BLaER1 (cell line): Measurements from ENCODE around the gene NABP1.
A peak's percentile ranks its signal among the peaks of the same experiment; 100 is the strongest.

Experiments
- H3K27ac ChIP-seq: shearing (Covaris generic); formaldehyde crosslinking; 2 replicates; pipeline ENCODE4 v1.8.1; 2022
- H3K27me3 ChIP-seq: shearing (Covaris generic); formaldehyde crosslinking; 2 replicates; pipeline ENCODE4 v1.8.1; 2022
- H3K36me3 ChIP-seq: shearing (Covaris generic); formaldehyde crosslinking; 2 replicates; pipeline ENCODE4 v1.8.1; 2022
- H3K4me1 ChIP-seq: shearing (Covaris generic); formaldehyde crosslinking; 2 replicates; pipeline ENCODE4 v1.8.1; 2022
- H3K4me2 ChIP-seq: shearing (Covaris generic); formaldehyde crosslinking; 2 replicates; pipeline ENCODE4 v1.8.1; 2022
- H3K4me3 ChIP-seq: shearing (Covaris generic); formaldehyde crosslinking; 2 replicates; pipeline ENCODE4 v1.8.1; 2022
- H3K9ac ChIP-seq: shearing (Covaris generic); formaldehyde crosslinking; 2 replicates; pipeline ENCODE4 v1.8.1; 2022
- H3K9me3 ChIP-seq: shearing (Covaris generic); formaldehyde crosslinking; 2 replicates; pipeline ENCODE4 v1.8.1; 2022
- H4K20me1 ChIP-seq: shearing (Covaris generic); formaldehyde crosslinking; 2 replicates; pipeline ENCODE4 v1.8.1; 2022
- Cebpa-rat ChIP-seq: shearing (Covaris generic); IDR thresholded peaks from 2 replicates; pipeline ENCODE4 v1.8.1; 2022

The NABP1 gene

DNA sequence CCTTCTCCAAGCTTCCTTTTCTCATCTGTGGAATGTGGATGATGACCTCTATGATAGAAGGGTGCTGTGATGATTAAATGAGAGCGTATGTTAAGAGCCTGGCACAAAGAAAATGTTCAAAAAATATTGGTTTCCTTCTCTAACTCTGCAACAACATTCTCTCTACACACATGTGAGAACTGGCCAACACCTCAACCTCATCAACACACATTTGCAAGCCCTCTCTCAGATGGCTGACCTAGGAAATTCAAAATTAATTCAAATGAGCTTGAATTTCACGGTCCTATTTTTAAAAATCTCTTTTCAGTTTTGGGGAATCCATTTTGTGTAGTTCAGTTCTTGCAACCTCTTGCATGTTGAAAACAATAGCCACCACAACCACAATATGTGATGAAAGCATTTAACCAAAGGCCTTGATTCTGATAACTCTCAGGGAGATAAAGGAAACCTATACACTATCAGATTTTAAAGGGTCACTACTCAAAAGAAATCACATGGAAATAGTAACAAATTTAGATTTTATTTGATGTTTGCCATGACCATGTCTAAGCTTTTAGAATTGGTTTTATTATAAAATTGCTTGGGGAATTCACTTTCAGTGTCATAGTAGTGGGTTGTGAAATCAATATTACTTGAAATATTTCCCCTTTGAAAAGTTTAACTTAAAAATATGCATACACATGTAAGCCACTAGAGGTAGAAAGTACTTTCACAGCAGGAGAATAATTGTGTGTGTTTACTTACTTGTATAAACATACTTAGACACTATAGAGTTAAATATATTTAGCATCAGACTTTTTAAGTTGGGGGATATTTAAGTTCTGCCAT lies 16.6 kb upstream of the NABP1 start:
- H3K27me3 ChIP-seq: no peaks in the 10 kb centered on the region
- no peaks in the 10 kb centered on the region for H3K9me3 ChIP-seq
- no peak overlapping the region for H3K27ac ChIP-seq
- H3K4me2 ChIP-seq: no peak overlapping the region
- H3K36me3 ChIP-seq: no peaks in the 10 kb centered on the region
- no peak for TF ChIP-seq Cebpa-rat
- no peak overlapping the region for H3K4me3 ChIP-seq
- no peaks in the 10 kb centered on the region for H3K4me1 ChIP-seq
- H3K9ac ChIP-seq: no peak overlapping the region
- H4K20me1 ChIP-seq: no peaks in the 10 kb centered on the region

DNA sequence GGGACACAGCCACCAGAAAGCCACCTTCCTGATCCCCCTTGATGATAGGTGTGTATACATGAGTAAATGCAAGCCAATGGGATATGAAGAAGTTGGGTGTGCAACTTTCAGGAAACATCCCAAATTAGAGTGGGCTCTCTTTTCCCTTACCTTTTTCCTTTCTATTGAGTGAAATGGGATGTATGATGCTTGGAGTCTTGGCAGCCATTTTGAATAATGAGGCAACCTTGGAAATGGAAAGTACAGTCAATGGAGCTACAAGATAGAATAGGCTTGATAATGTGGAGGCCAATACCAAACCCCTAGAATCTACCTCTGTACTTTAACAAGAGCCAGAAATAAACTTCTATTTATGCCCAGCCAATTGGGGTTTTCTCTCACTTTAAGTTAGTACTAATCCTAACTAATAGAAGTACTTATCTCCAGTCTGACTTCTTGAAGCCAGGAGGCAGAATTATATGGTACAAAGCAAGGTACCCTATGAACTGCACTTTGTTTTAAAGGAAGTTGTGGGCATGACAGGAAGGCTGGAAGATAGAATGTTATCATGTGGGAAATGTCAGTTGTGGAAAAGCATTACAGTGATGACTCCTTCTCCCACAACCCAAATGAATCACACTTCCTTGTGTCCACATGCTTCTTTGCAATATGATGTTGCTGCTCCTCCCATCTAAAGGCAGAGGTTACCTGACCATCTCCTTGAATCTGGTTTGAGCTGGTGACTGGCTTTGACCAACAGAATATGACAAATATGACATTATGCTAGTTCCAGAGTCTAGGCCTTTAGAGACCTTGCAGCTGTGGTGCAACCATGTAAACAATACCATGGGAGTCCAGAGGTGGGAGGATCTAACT lies 12.9 kb upstream of the NABP1 start:
- no peak overlapping the region for H3K4me3 ChIP-seq
- no peaks in the 10 kb centered on the region for H3K27me3 ChIP-seq
- no peak overlapping the region for H3K9ac ChIP-seq
- no peaks in the 10 kb centered on the region for H3K36me3 ChIP-seq
- no peaks in the 10 kb centered on the region for H3K4me1 ChIP-seq
- H3K4me2 ChIP-seq: no peak overlapping the region
- H4K20me1 ChIP-seq: no peaks in the 10 kb centered on the region
- TF ChIP-seq Cebpa-rat: no peak
- no peaks in the 10 kb centered on the region for H3K9me3 ChIP-seq
- no peak overlapping the region for H3K27ac ChIP-seq

DNA sequence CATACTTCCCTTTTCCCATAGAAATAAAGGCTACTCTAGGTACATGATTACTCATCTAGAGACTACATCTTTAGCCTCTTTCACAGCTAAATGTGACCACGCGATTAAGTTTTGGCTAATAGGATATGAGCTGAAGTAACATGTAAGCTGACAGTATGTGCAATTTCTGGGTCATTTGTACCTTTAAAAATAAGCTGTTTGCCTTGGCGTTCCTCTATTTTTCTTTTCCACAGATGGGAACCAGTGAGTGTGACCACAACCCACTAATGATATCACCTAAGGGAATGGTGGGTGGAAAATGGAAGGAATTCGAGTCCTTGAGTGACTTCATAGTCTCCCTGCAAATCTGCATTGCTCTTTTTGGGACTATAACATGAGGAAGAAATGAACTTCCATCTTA lies 11.7 kb upstream of the NABP1 start:
- H3K4me2 ChIP-seq: no peak overlapping the region
- H3K27ac ChIP-seq: no peak overlapping the region
- H3K4me3 ChIP-seq: no peak overlapping the region
- no peaks in the 10 kb centered on the region for H4K20me1 ChIP-seq
- no peak overlapping the region for H3K9ac ChIP-seq
- no peaks in the 10 kb centered on the region for H3K9me3 ChIP-seq
- no peak for TF ChIP-seq Cebpa-rat
- no peaks in the 10 kb centered on the region for H3K27me3 ChIP-seq
- no peaks in the 10 kb centered on the region for H3K36me3 ChIP-seq
- no peaks in the 10 kb centered on the region for H3K4me1 ChIP-seq

DNA sequence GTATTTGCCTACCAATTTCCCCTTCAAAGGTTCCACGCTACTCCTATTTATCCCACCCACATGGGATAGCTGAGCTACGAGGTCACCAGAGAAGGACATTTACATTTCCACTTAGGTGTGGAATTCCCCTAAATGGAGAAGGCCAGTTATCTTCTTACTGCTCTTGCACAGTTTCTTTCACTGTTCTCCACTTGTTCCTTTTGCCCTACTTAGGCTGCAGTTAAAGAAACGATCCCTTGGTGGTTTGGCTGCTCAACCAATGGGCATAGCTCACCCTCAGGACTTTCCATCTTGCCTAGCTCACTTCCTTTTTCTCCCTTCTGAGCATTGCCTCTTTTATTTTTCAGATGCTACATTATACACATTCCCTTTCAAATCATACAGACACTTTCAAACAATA lies 11.2 kb upstream of the NABP1 start:
- H3K4me2 ChIP-seq: no peak overlapping the region
- no peaks in the 10 kb centered on the region for H3K36me3 ChIP-seq
- H3K9me3 ChIP-seq: no peaks in the 10 kb centered on the region
- no peak overlapping the region for H3K9ac ChIP-seq
- no peaks in the 10 kb centered on the region for H4K20me1 ChIP-seq
- H3K27ac ChIP-seq: no peak overlapping the region
- no peak overlapping the region for H3K4me3 ChIP-seq
- no peak for TF ChIP-seq Cebpa-rat
- H3K27me3 ChIP-seq: no peaks in the 10 kb centered on the region
- H3K4me1 ChIP-seq: no peaks in the 10 kb centered on the region

DNA sequence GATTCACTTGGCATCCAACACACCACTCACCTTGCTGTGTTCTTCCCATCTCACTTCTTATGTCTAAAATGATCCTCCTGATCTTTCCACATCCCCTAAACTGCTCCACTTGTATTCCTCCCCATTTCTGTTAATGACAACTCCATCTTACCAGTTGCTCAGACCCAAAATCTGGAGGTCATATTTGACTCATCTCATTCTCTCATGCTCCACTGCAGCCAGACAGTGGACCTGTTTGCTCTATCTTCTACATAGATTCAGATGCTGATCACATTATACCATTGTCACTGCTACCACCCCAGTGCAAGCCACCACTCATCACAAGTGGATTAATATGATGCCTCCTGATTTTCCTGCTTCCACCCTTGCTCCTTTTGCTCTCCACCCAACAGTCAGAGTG lies 7.9 kb upstream of the NABP1 start:
- H3K27ac ChIP-seq: no peak overlapping the region
- no peaks in the 10 kb centered on the region for H3K36me3 ChIP-seq
- H3K4me3 ChIP-seq: no peak overlapping the region
- no peaks in the 10 kb centered on the region for H3K27me3 ChIP-seq
- H3K4me2 ChIP-seq: no peak overlapping the region
- TF ChIP-seq Cebpa-rat: no peak
- no peaks in the 10 kb centered on the region for H3K4me1 ChIP-seq
- no peaks in the 10 kb centered on the region for H4K20me1 ChIP-seq
- peaks cover 13% of the 10 kb centered on the region for H3K9me3 ChIP-seq
- H3K9ac ChIP-seq: no peak overlapping the region

DNA sequence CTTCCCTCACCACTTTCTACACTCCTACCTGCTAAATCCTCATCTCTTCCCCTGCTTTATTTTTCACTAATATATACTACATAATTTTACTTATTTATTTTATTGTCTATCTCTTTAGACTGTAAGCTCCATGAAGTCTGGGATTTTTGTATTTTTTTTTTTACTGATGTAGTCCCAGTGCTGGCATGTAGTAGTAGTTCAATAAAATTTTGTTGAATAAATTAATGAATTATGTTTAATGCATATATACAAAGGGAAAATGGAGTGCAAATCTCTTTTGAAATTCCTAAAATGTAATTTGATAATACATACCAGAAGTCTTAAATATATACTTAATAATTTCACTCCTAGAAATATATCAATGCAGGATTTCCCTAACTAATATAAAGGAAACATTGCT lies 7.1 kb upstream of the NABP1 start:
- no peaks in the 10 kb centered on the region for H4K20me1 ChIP-seq
- H3K9me3 ChIP-seq: peaks cover 13% of the 10 kb centered on the region
- H3K4me3 ChIP-seq: no peak overlapping the region
- H3K27ac ChIP-seq: no peak overlapping the region
- no peak for TF ChIP-seq Cebpa-rat
- H3K27me3 ChIP-seq: no peaks in the 10 kb centered on the region
- H3K4me1 ChIP-seq: peaks cover 6% of the 10 kb centered on the region
- H3K4me2 ChIP-seq: no peak overlapping the region
- no peak overlapping the region for H3K9ac ChIP-seq
- H3K36me3 ChIP-seq: no peaks in the 10 kb centered on the region

DNA sequence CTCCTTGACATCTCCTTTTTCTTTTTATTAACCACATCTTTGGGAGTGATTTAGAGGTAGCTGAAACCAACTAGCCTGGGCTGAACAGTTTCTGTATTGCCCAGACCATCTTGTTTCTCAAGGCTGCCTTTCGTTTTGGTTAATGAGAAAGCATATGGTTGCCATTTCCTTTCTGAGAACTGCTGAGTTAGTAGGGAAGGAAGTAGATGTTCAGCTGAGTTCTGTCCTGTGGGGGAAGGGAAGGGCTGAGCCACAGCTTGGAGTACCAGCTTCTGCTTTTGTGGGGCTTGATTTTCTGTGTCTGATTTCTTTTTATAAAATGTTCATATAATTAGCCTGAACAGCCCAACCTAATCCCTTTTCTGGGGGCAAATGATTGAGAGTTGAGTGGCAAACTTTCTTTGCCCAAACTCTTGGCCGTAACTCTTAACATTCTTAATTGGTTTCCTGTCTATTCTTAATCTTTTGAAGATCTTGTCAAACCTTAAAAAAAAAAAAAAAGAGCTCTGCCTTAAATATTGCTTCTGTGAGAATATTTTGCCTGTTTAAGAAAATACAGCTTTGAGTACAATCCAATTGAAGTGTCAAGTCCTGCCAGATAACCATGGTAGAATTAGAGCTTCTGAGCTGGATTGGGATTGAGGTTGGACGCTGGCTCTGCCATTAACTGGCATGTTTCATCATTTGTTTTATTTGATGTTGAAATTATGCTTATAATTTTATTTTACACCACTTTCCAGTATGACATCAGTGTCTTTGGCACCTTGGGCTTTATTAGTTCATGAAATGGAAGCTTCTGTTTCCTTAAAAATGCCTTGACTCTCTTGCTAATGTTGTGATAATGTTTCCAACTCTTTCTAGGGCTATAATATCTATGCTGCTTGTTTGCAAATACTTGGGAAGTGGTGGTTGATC lies 1.9 kb upstream of the NABP1 start:
- Histone ChIP-seq H3K4me3 (no peak overlapping the region), H3K27ac (peak overlapping the region; percentile 81), H3K9me3 (peaks cover 13% of the 10 kb centered on the region), H3K4me1 (peaks cover 32% of the 10 kb centered on the region), H3K27me3 (no peaks in the 10 kb centered on the region), H4K20me1 (no peaks in the 10 kb centered on the region), H3K9ac (peak overlapping the region; percentile 9; the same call in 1 of the 2 replicates), H3K36me3 (no peaks in the 10 kb centered on the region), H3K4me2 (peak overlapping the region; percentile 81)
- TF ChIP-seq Cebpa-rat: no peak

DNA sequence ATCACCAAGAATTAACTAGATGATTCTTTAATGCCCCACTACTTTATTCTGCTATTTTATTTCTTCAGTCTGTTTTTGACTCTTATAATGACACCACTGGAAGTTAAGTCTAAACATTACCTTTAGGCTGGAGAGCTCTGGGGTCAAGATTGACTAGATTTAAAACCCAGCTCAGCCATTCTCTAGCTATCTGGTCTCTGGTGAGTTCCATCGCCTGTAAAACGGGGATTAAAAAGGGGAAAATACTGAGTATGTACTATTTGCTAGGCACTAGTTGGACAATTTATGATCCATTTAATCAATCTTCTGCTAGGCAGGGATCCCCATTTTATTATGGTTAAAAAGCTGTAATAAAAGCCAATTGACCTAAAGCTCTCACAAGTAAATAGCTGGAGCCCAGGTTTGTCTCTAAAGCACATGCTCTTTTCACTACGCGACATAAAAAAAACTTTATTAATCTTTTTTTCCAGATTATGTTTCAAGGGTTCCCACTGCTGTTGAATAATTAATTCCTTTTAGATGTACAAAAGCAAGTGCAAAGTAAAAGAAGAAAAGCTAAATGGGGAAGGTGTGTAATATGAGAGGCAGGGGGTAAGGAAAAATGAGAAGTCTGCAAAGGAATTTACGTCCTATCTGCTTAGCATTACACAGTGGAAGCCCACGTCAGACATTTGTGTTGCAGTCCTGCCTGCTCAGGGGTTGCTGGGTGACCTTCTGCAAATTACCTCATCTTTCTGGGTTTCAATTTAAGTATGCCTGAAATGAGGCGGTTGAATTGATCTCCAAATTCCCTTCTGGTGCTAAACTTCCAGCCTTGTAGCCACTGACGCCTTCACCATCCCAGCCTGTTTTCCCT lies 918 bp upstream of the NABP1 start:
- peaks cover 32% of the 10 kb centered on the region for H3K4me1 ChIP-seq
- no peaks in the 10 kb centered on the region for H3K27me3 ChIP-seq
- peaks cover 13% of the 10 kb centered on the region for H3K9me3 ChIP-seq
- H3K27ac ChIP-seq: peak overlapping the region; percentile 80
- H3K9ac ChIP-seq: peak overlapping the region; percentile 78
- TF ChIP-seq Cebpa-rat: no peak
- no peaks in the 10 kb centered on the region for H4K20me1 ChIP-seq
- peak overlapping the region; percentile 79 for H3K4me3 ChIP-seq
- H3K36me3 ChIP-seq: no peaks in the 10 kb centered on the region; the same call in 1 of the 2 replicates
- H3K4me2 ChIP-seq: peak overlapping the region; percentile 81
